ENCODE measurements around the gene GRAMD4. TPM values are rescaled to one million over a fixed set of nuclear protein-coding genes. Genes with fewer than 3 reads are reported as not detected.
A peak's percentile ranks its signal among the peaks of the same experiment; 100 is the strongest.

GRAMD4 gene
- total RNA-seq, 1 experiment from 2014 or later = 17.1 TPM

GRCh38 chr22:46710806-46711205 lies 90.6 kb downstream of the GRAMD4 start:
- H3K27me3 ChIP-seq (ENCODE audit: control insufficient read depth, insufficient read depth, low read length) = no peaks in the 10 kb centered on the region
- H3K36me3 ChIP-seq (replicated peaks; ENCODE audit: control insufficient read depth, insufficient read depth, low read length) = peaks cover 13% of the 10 kb centered on the region
- no peak overlapping the region for H3K4me3 ChIP-seq (ENCODE audit: insufficient read depth, low read depth, low read length)
- no peak for DNase-seq

GRCh38 chr22:46712288-46712687 lies 92.1 kb downstream of the GRAMD4 start:
- no peaks in the 10 kb centered on the region for H3K27me3 ChIP-seq (ENCODE audit: control insufficient read depth, insufficient read depth, low read length)
- peaks cover 11% of the 10 kb centered on the region for H3K36me3 ChIP-seq (replicated peaks; ENCODE audit: control insufficient read depth, insufficient read depth, low read length)
- no peak for DNase-seq
- no peak overlapping the region for H3K4me3 ChIP-seq (ENCODE audit: insufficient read depth, low read depth, low read length)

- DNase-seq = no peak
- Histone ChIP-seq H3K4me3 (ENCODE audit: insufficient read depth, low read depth, low read length) (no peak overlapping the region), H3K36me3 (replicated peaks; ENCODE audit: control insufficient read depth, insufficient read depth, low read length) (peaks cover 6% of the 10 kb centered on the region), H3K27me3 (ENCODE audit: control insufficient read depth, insufficient read depth, low read length) (no peaks in the 10 kb centered on the region)
These were observed 94.4 kb downstream of the GRAMD4 start for GRCh38 chr22:46714550-46714949.

GRCh38 chr22:46719921-46720320 lies 99.7 kb downstream of the GRAMD4 start:
- H3K27me3 ChIP-seq (ENCODE audit: control insufficient read depth, insufficient read depth, low read length) = no peaks in the 10 kb centered on the region
- H3K36me3 ChIP-seq (replicated peaks; ENCODE audit: control insufficient read depth, insufficient read depth, low read length) = peaks cover 4% of the 10 kb centered on the region
- DNase-seq = no peak
- H3K4me3 ChIP-seq (ENCODE audit: insufficient read depth, low read depth, low read length) = no peak overlapping the region

- Histone ChIP-seq H3K27me3 (ENCODE audit: control insufficient read depth, insufficient read depth, low read length) (no peaks in the 10 kb centered on the region), H3K36me3 (replicated peaks; ENCODE audit: control insufficient read depth, insufficient read depth, low read length) (peaks cover 5% of the 10 kb centered on the region), H3K4me3 (ENCODE audit: insufficient read depth, low read depth, low read length) (no peak overlapping the region)
- peak; percentile 38 for DNase-seq
These were observed 101.4 kb downstream of the GRAMD4 start for GRCh38 chr22:46721501-46722085.

DNA sequence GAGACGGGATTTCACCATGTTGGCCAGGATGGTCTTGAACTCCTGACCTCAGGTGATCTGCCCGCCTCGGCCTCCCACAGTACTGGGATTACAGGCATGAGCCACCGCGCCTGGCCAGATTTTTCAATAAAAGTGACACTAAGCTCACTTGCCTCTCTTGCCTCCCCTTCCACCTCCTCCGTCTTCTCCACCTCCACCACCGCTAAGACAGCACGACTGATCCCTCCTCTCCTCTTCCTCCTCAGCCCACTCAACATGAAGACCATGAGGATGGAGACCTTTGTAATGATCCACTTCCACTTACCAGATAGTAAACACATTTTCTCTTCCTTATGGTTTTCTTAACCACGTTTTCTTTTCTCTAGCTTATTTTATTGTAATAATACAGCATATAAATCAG lies 103.7 kb downstream of the GRAMD4 start:
- Histone ChIP-seq H3K36me3 (replicated peaks; ENCODE audit: control insufficient read depth, insufficient read depth, low read length) (peaks cover 5% of the 10 kb centered on the region), H3K27me3 (ENCODE audit: control insufficient read depth, insufficient read depth, low read length) (no peaks in the 10 kb centered on the region), H3K4me3 (ENCODE audit: insufficient read depth, low read depth, low read length) (no peak overlapping the region)
- DNase-seq = no peak

DNA sequence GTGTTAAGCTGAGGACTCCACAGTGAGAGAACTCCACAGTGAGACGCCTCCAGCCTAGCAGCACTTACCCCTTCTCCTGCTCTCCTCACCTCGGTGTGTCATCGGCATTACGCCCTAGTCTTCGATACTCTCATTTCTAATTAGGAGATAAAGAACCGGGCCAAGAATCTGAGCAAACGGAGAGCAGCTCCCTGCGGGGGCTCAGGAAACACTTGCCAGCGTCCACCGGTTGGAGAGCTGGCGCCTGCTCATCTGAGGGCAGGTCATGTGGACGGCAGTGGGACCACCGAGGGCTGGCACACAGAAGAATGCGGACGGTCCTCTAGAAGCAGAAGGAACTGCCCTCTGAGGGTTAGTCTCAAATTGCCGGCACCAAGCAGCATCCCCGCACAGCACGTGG lies 104.9 kb downstream of the GRAMD4 start:
- H3K4me3 ChIP-seq (ENCODE audit: insufficient read depth, low read depth, low read length) = no peak overlapping the region
- H3K36me3 ChIP-seq (replicated peaks; ENCODE audit: control insufficient read depth, insufficient read depth, low read length) = peaks cover 1% of the 10 kb centered on the region
- no peaks in the 10 kb centered on the region for H3K27me3 ChIP-seq (ENCODE audit: control insufficient read depth, insufficient read depth, low read length)
- no peak for DNase-seq

GRCh38 chr22:46726066-46726985 lies 106.1 kb downstream of the GRAMD4 start:
- peaks cover 1% of the 10 kb centered on the region; the same call in 1 of the 2 replicates for H3K36me3 ChIP-seq (replicated peaks; ENCODE audit: control insufficient read depth, insufficient read depth, low read length)
- peak; percentile 45 for DNase-seq
- H3K27me3 ChIP-seq (ENCODE audit: control insufficient read depth, insufficient read depth, low read length) = no peaks in the 10 kb centered on the region
- H3K4me3 ChIP-seq (ENCODE audit: insufficient read depth, low read depth, low read length) = no peak overlapping the region

DNA sequence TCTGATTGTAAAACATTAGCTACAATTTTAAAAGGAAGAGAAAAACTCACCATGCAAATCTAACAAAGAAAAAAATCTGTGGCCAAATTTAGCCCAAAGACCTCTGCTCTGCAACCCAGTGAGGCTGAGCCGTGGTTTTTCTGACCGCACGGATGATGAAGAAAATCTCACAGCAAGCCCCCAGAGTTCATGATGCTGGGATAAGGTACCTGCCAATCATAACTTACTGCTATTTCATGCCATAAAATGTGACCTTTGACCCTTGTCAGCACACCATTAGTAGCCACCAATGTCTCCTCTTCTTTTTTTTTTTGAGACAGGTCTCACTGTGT lies 106.8 kb downstream of the GRAMD4 start:
- no peak overlapping the region for H3K4me3 ChIP-seq (ENCODE audit: insufficient read depth, low read depth, low read length)
- DNase-seq = no peak
- H3K27me3 ChIP-seq (ENCODE audit: control insufficient read depth, insufficient read depth, low read length) = no peaks in the 10 kb centered on the region
- H3K36me3 ChIP-seq (replicated peaks; ENCODE audit: control insufficient read depth, insufficient read depth, low read length) = peaks cover 1% of the 10 kb centered on the region; the same call in 1 of the 2 replicates

GRCh38 chr22:46727813-46728364 lies 107.7 kb downstream of the GRAMD4 start:
- peaks cover 1% of the 10 kb centered on the region; the same call in 1 of the 2 replicates for H3K36me3 ChIP-seq (replicated peaks; ENCODE audit: control insufficient read depth, insufficient read depth, low read length)
- DNase-seq = no peak
- H3K27me3 ChIP-seq (ENCODE audit: control insufficient read depth, insufficient read depth, low read length) = no peaks in the 10 kb centered on the region
- no peak overlapping the region for H3K4me3 ChIP-seq (ENCODE audit: insufficient read depth, low read depth, low read length)

- H3K4me3 ChIP-seq (ENCODE audit: insufficient read depth, low read depth, low read length) = no peak overlapping the region
- no peaks in the 10 kb centered on the region for H3K27me3 ChIP-seq (ENCODE audit: control insufficient read depth, insufficient read depth, low read length)
- DNase-seq = no peak
- peaks cover 1% of the 10 kb centered on the region; the same call in 1 of the 2 replicates for H3K36me3 ChIP-seq (replicated peaks; ENCODE audit: control insufficient read depth, insufficient read depth, low read length)
These were observed 108.3 kb downstream of the GRAMD4 start for GRCh38 chr22:46728470-46728869.

Other genes starting within 250 kb of the GRAMD4 start
- gene CELSR1, start 82.8 kb upstream of the GRAMD4 start, total RNA-seq (2014; rRNA removed; shearing (Covaris generic)) = 5.3 and 7.8 TPM in 2 replicates
- 54.8 and 57.2 TPM in 2 replicates for gene CERK, start 117.9 kb downstream of the GRAMD4 start, total RNA-seq (2014; rRNA removed; shearing (Covaris generic))
- gene TBC1D22A, start 142.3 kb downstream of the GRAMD4 start, total RNA-seq (2014; rRNA removed; shearing (Covaris generic)) = 8.2 and 9.7 TPM in 2 replicates

Measured in H7 (cell line).